GM12878 (cell line): ENCODE measurements around the gene ZP4.

Source experiments
- CHD1 ChIP-seq: IDR thresholded peaks from 2 replicates; pipeline ENCODE4 v1.6.1; 2012; ENCODE audit warnings: low read depth, low read length, improper control_type of control experiment
- CHD2 ChIP-seq: IDR thresholded peaks from 2 replicates; pipeline ENCODE4 v1.6.1; 2011; ENCODE audit warnings: low read depth, low read length, improper control_type of control experiment, borderline replicate concordance
- CTCF ChIP-seq, 3 experiments: IDR thresholded peaks in 2 of 3; conservative IDR thresholded peaks in 1 of 3; 2 replicates each; pipeline ENCODE4 v1.5.1; 2011; ENCODE audit warnings: low read depth in 3 of 3, low read length in 3 of 3, mild to moderate bottlenecking in 3 of 3, control low read depth in 2 of 3, moderate library complexity in 2 of 3, inconsistent platforms in 1 of 3, mixed read lengths in 1 of 3; ENCODE audit not compliant: control insufficient read depth in 2 of 3, insufficient read depth in 1 of 3; ENCODE audit errors: extremely low read depth in 1 of 3
- ETV6 ChIP-seq, 2 experiments: fragments of 450-650 bp in 1 of 2; IDR thresholded peaks in 1 of 2; conservative IDR thresholded peaks in 1 of 2; 2 replicates each; pipeline ENCODE4 v1.6.1; 2014; ENCODE audit warnings: antibody characterized with exemption in 1 of 2, borderline replicate concordance in 1 of 2, low read depth in 1 of 2, mild to moderate bottlenecking in 1 of 2, moderate library complexity in 1 of 2
- HDGF ChIP-seq: fragments of 450-650 bp; IDR thresholded peaks from 2 replicates; pipeline ENCODE4 v1.6.1; 2016; ENCODE audit warnings: antibody characterized with exemption
- MXI1 ChIP-seq: fragments of 150-350 bp; IDR thresholded peaks from 2 replicates; pipeline ENCODE4 v1.6.1; 2011; ENCODE audit warnings: low read depth, mild to moderate bottlenecking, inconsistent platforms, low read length, improper control_type of control experiment
- NFYB ChIP-seq: IDR thresholded peaks from 2 replicates; pipeline ENCODE4 v1.6.1; 2011; ENCODE audit warnings: low read depth, mild to moderate bottlenecking, low read length, improper control_type of control experiment, moderate library complexity; ENCODE audit not compliant: insufficient read depth
- PKNOX1 ChIP-seq: fragments of 450-650 bp; IDR thresholded peaks from 2 replicates; pipeline ENCODE4 v1.6.1; 2016; ENCODE audit warnings: mild to moderate bottlenecking
- POLR2AphosphoS5 ChIP-seq: IDR thresholded peaks from 2 replicates; pipeline ENCODE4 v1.6.1; 2011; ENCODE audit warnings: mild to moderate bottlenecking, low read length, inconsistent platforms
- SKIL ChIP-seq: fragments of 450-650 bp; IDR thresholded peaks from 2 replicates; pipeline ENCODE4 v1.6.1; 2017; ENCODE audit warnings: mild to moderate bottlenecking, low read depth, inconsistent platforms; ENCODE audit not compliant: poor library complexity, severe bottlenecking
- SMC3 ChIP-seq: IDR thresholded peaks from 2 replicates; pipeline ENCODE4 v1.6.1; 2011; ENCODE audit warnings: low read length, improper control_type of control experiment, borderline replicate concordance
- SPI1 ChIP-seq: IDR thresholded peaks from 2 replicates; pipeline ENCODE4 v1.6.1; 2011; ENCODE audit warnings: low read depth, mild to moderate bottlenecking, low read length, moderate library complexity, borderline replicate concordance; ENCODE audit not compliant: insufficient read depth
- YY1 ChIP-seq: IDR thresholded peaks from 2 replicates; pipeline ENCODE4 v1.6.1; 2011; ENCODE audit warnings: low read depth, mild to moderate bottlenecking, low read length

GRCh38 chr1:237927198-237927597 is 36.5 kb upstream of the ZP4 start:
- TF ChIP-seq CHD1 (no peak), NFYB (no peak), ETV6 (conservative IDR thresholded peaks at IDR 0.05 in 1 of 2, IDR thresholded peaks at IDR 0.05 in 1 of 2; ENCODE audit: borderline replicate concordance in 1 of 2, low read depth in 1 of 2) (no peak), YY1 (no peak), SPI1 (no peak), SKIL (no peak), SMC3 (no peak), CTCF (IDR thresholded peaks at IDR 0.05 in 2 of 3, conservative IDR thresholded peaks at IDR 0.05 in 1 of 3; ENCODE audit: control insufficient read depth in 2 of 3, extremely low read depth in 1 of 3, insufficient read depth in 1 of 3, low read depth in 3 of 3, low read length in 3 of 3) (no peak), MXI1 (no peak), CHD2 (no peak), PKNOX1 (no peak), HDGF (no peak), POLR2AphosphoS5 (no peak)
